H1 (cell line): ENCODE measurements around the gene BTBD18. TPM values are rescaled to one million over a fixed set of nuclear protein-coding genes. Genes with fewer than 3 reads are reported as not detected.

Experiments used
- CTCF ChIA-PET: fragments of 300-600 bp; sonication (Branson Sonifier 250); formaldehyde crosslinking; loops from one replicate; lab custom pipeline; 2021; ENCODE audit not compliant: partially characterized antibody; lab: Charles Lee
- POLR2A ChIA-PET: fragments of 300-600 bp; sonication (Branson Sonifier 250); formaldehyde crosslinking; loops from one replicate; lab custom pipeline; 2021; ENCODE audit warnings: inconsistent platforms; ENCODE audit not compliant: partially characterized antibody; lab: Charles Lee
- DNase-seq, 2 experiments: peaks; one replicate each; pipeline versions ENCODE4 v3.0.0 to v3.0.0-alpha.2; 2010 to 2022; ENCODE audit warnings: low spot score in 2 of 2, low read depth in 1 of 2, mixed read lengths in 1 of 2
- FAIRE-seq: peaks from 2 replicates; lab custom pipeline; 2011; peaks lifted over from hg19 to GRCh38; lab: Jason Lieb, UNC
- H2AFZ ChIP-seq: 2 replicates; pipeline ENCODE4 v1.8.1; 2012; ENCODE audit warnings: low read length, inconsistent platforms
- H2AK5ac ChIP-seq: 2 replicates; pipeline ENCODE4 v1.6.1; 2013; ENCODE audit warnings: low read depth, low read length
- H2BK120ac ChIP-seq: replicated peaks from 2 replicates; pipeline ENCODE3; 2013; ENCODE audit warnings: low read depth, low read length, inconsistent platforms
- H2BK12ac ChIP-seq: 2 replicates; pipeline ENCODE4 v1.6.1; 2013; ENCODE audit warnings: low read depth, low read length
- H2BK15ac ChIP-seq: 2 replicates; pipeline ENCODE4 v1.6.1; 2013; ENCODE audit warnings: low read length
- H2BK20ac ChIP-seq: 2 replicates; pipeline ENCODE4 v1.6.1; 2013; ENCODE audit warnings: low read length
- H2BK5ac ChIP-seq: 2 replicates; pipeline ENCODE4 v1.6.1; 2013; ENCODE audit warnings: low read depth, low read length
- H3K14ac ChIP-seq: 2 replicates; pipeline ENCODE4 v1.6.1; 2013; ENCODE audit warnings: inconsistent platforms; ENCODE audit not compliant: insufficient read length
- H3K18ac ChIP-seq: 2 replicates; pipeline ENCODE4 v1.6.1; 2013; ENCODE audit warnings: low read length; ENCODE audit errors: extremely low read depth
- H3K23ac ChIP-seq: 2 replicates; pipeline ENCODE4 v1.6.1; 2013; ENCODE audit warnings: inconsistent platforms; ENCODE audit not compliant: insufficient read length
- H3K23me2 ChIP-seq: 2 replicates; pipeline ENCODE4 v1.6.1; 2013; ENCODE audit warnings: low read depth, low read length
- H3K27ac ChIP-seq: 2 replicates; pipeline ENCODE4 v1.6.1; 2011; ENCODE audit warnings: low read depth, low read length, inconsistent platforms
- H3K27me3 ChIP-seq, 4 experiments: replicated peaks in 1 of 4; 1 replicate in 1 of 4; 2 replicates in 3 of 4; pipeline versions ENCODE4 v1.6.1 to v1.8.1; 2011 to 2013; ENCODE audit warnings: low read length in 3 of 4, mild to moderate bottlenecking in 3 of 4, inconsistent platforms in 2 of 4, mixed read lengths in 2 of 4, moderate library complexity in 1 of 4; ENCODE audit not compliant: control insufficient read depth in 3 of 4, insufficient read depth in 3 of 4; ENCODE audit errors: extremely low read depth in 1 of 4
- H3K36me3 ChIP-seq, 4 experiments: 2 replicates each; pipeline versions ENCODE4 v1.6.1 to v1.8.1; 2011 to 2013; ENCODE audit warnings: mild to moderate bottlenecking in 4 of 4, low read length in 3 of 4, moderate library complexity in 2 of 4, control low read depth in 1 of 4, inconsistent platforms in 1 of 4; ENCODE audit not compliant: insufficient read depth in 4 of 4, control insufficient read depth in 2 of 4
- H3K4ac ChIP-seq: replicated peaks from 2 replicates; pipeline ENCODE3; 2013; ENCODE audit warnings: low read length, low read depth, mixed read lengths, inconsistent platforms; ENCODE audit not compliant: insufficient read length
- H3K4me1 ChIP-seq, 4 experiments: replicated peaks in 1 of 4; 1 replicate in 1 of 4; 2 replicates in 3 of 4; pipeline versions ENCODE4 v1.6.1 to v1.8.1; 2011 to 2013; ENCODE audit warnings: low read length in 3 of 4, inconsistent platforms in 2 of 4, mixed read lengths in 1 of 4; ENCODE audit not compliant: insufficient read depth in 4 of 4, control insufficient read depth in 3 of 4
- H3K4me2 ChIP-seq, 2 experiments: 2 replicates each; pipeline versions ENCODE4 v1.6.1 to v1.8.1; 2011 to 2013; ENCODE audit warnings: low read depth in 2 of 2, low read length in 2 of 2, control low read depth in 1 of 2, inconsistent platforms in 1 of 2, mild to moderate bottlenecking in 1 of 2; ENCODE audit not compliant: insufficient read depth in 1 of 2
- H3K4me3 ChIP-seq, 4 experiments: fragments of 200-600, 300-600 bp in 1 of 4; sonication (generic), shearing (Covaris generic), sonication (Bioruptor Twin) in 1 of 4; 2 replicates each; pipeline versions ENCODE4 v1.5.1 to v1.8.1; 2011 to 2016; ENCODE audit warnings: low read length in 4 of 4, low read depth in 3 of 4, control low read depth in 2 of 4, inconsistent platforms in 2 of 4, mild to moderate bottlenecking in 2 of 4, mixed read lengths in 1 of 4, moderate library complexity in 1 of 4; ENCODE audit not compliant: insufficient read depth in 2 of 4; ENCODE audit errors: extremely low read depth in 1 of 4
- H3K56ac ChIP-seq: replicated peaks from 2 replicates; pipeline ENCODE3; 2013; ENCODE audit warnings: low read depth, mild to moderate bottlenecking, mixed read lengths, low read length, inconsistent platforms; ENCODE audit not compliant: insufficient read length
- H3K79me1 ChIP-seq: 2 replicates; pipeline ENCODE4 v1.6.1; 2013; ENCODE audit warnings: low read depth, low read length, control low read depth
- H3K79me2 ChIP-seq, 2 experiments: 2 replicates each; pipeline versions ENCODE4 v1.6.1 to v1.8.1; 2012 to 2013; ENCODE audit warnings: low read length in 2 of 2, mild to moderate bottlenecking in 2 of 2, inconsistent platforms in 1 of 2; ENCODE audit not compliant: insufficient read depth in 2 of 2, control insufficient read depth in 1 of 2
- H3K9ac ChIP-seq, 4 experiments: replicated peaks in 1 of 4; 1 replicate in 1 of 4; 2 replicates in 3 of 4; pipeline versions ENCODE4 v1.6.1 to v1.8.1; 2011 to 2013; ENCODE audit warnings: low read depth in 3 of 4, low read length in 3 of 4, control low read depth in 2 of 4, mild to moderate bottlenecking in 2 of 4, moderate library complexity in 2 of 4, inconsistent platforms in 1 of 4; ENCODE audit errors: extremely low read depth in 1 of 4
- H3K9me3 ChIP-seq, 2 experiments: 2 replicates each; pipeline versions ENCODE4 v1.6.1 to v1.8.1; 2012 to 2013; ENCODE audit warnings: mild to moderate bottlenecking in 2 of 2, moderate library complexity in 2 of 2, control low read depth in 1 of 2, inconsistent platforms in 1 of 2, low read depth in 1 of 2, low read length in 1 of 2, mixed read lengths in 1 of 2; ENCODE audit not compliant: insufficient read depth in 2 of 2
- H4K20me1 ChIP-seq, 2 experiments: replicated peaks in 1 of 2; 2 replicates each; pipeline versions ENCODE3 to v1.8.1; 2011 to 2013; ENCODE audit warnings: inconsistent platforms in 2 of 2, low read length in 2 of 2, mild to moderate bottlenecking in 1 of 2; ENCODE audit not compliant: insufficient read depth in 2 of 2, control insufficient read depth in 1 of 2
- H4K5ac ChIP-seq: 2 replicates; pipeline ENCODE4 v1.6.1; 2013; ENCODE audit warnings: low read length, low read depth, mixed read lengths, inconsistent platforms; ENCODE audit not compliant: insufficient read length
- H4K8ac ChIP-seq: 2 replicates; pipeline ENCODE4 v1.8.0; 2013; ENCODE audit warnings: mild to moderate bottlenecking, moderate library complexity, low read length, inconsistent platforms; ENCODE audit not compliant: insufficient read depth; ENCODE audit errors: extremely low read depth
- H4K91ac ChIP-seq: replicated peaks from 2 replicates; pipeline ENCODE3; 2013; ENCODE audit warnings: low read length, mixed read lengths, inconsistent platforms; ENCODE audit not compliant: insufficient read length
- BACH1 ChIP-seq: IDR thresholded peaks from 2 replicates; pipeline ENCODE4 v1.6.1; 2012; ENCODE audit warnings: low read length, improper control_type of control experiment
- CTBP2 ChIP-seq: IDR thresholded peaks from 2 replicates; pipeline ENCODE4 v1.7.0; 2011; ENCODE audit warnings: borderline replicate concordance, mild to moderate bottlenecking, moderate library complexity, mixed read lengths, low read length; ENCODE audit not compliant: insufficient read depth, insufficient read length
- CTCF ChIP-seq, 3 experiments: IDR thresholded peaks; 1 replicate in 2 of 3; 2 replicates in 1 of 3; pipeline versions ENCODE4 v1.5.1 to v1.6.1; 2011; ENCODE audit warnings: low read length in 3 of 3, mild to moderate bottlenecking in 3 of 3, inconsistent platforms in 2 of 3, low read depth in 1 of 3, moderate library complexity in 1 of 3; ENCODE audit not compliant: insufficient read depth in 1 of 3; ENCODE audit errors: control extremely low read depth in 1 of 3
- JUND ChIP-seq: IDR thresholded peaks from 2 replicates; pipeline ENCODE4 v1.6.1; 2011; ENCODE audit warnings: mild to moderate bottlenecking, improper control_type of control experiment, low read length
- NANOG ChIP-seq: IDR thresholded peaks from 2 replicates; pipeline ENCODE4 v1.6.1; 2011; ENCODE audit warnings: low read length, low read depth, mild to moderate bottlenecking, inconsistent platforms; ENCODE audit not compliant: insufficient read depth, poor library complexity, severe bottlenecking
- POLR2A ChIP-seq, 2 experiments: IDR thresholded peaks; 1 replicate in 1 of 2; 2 replicates in 1 of 2; pipeline ENCODE4 v1.6.1; 2011; ENCODE audit warnings: low read depth in 2 of 2, low read length in 2 of 2, mild to moderate bottlenecking in 2 of 2; ENCODE audit errors: control extremely low read depth in 1 of 2
- SIN3A ChIP-seq, 2 experiments: IDR thresholded peaks in 1 of 2; conservative IDR thresholded peaks in 1 of 2; 2 replicates each; pipeline ENCODE4 v1.6.1; 2011 to 2012; ENCODE audit warnings: low read length in 2 of 2, improper control_type of control experiment in 1 of 2, low read depth in 1 of 2, mild to moderate bottlenecking in 1 of 2
- SP2 ChIP-seq: IDR thresholded peaks from 2 replicates; pipeline ENCODE4 v1.6.1; 2012; ENCODE audit warnings: mild to moderate bottlenecking, low read length, inconsistent platforms
- WGBS, 2 experiments: shearing (Covaris generic) in 1 of 2; methylation state at CpG; one replicate each; pipeline versions ENCODE4 v1.1.6 to v1.1.7; 2013 to 2015; ENCODE audit warnings: low lambda C conversion rate in 2 of 2, mixed read lengths in 2 of 2, inconsistent platforms in 1 of 2, low coverage in 1 of 2, missing lambda C conversion rate in 1 of 2; ENCODE audit not compliant: insufficient replicate concordance in 2 of 2, insufficient coverage in 1 of 2, insufficient read length in 1 of 2; ENCODE audit errors: extremely low coverage in 1 of 2, missing lambda C conversion rate in 1 of 2; 5-methylcytosine and 5-hydroxymethylcytosine counted together
- polyA plus RNA-seq, 7 experiments: library from polyadenylated mRNA; depleted of rRNA in 3 of 7; stranded (reverse) in 5 of 7; unstranded in 2 of 7; fragments of >200 nt in 5 of 7; fragments of 200-250 nt in 2 of 7; gene quantifications; 1 replicate in 5 of 7; 2 replicates in 1 of 7; 4 replicates in 1 of 7; pipeline versions ENCODE4 v1.2.1 to v1.2.3, GENCODE V29; 2011 to 2013; ENCODE audit warnings: missing spikeins in 2 of 7, mixed read lengths in 2 of 7
- total RNA-seq: library from RNA; stranded (reverse); fragmentation: NEBNext Ultra II Directional; extraction: Animal tissue kit (Norgen Biotek cat#: 25700); gene quantifications from 2 replicates; pipeline ENCODE4 v1.2.1, GENCODE V29; 2021

Gene BTBD18
- total and polyA plus RNA-seq, 2 of the 8 experiments (the other 6 are each of a cell fraction or from before 2014, with no cell fraction given), result 0.03 TPM; not detected in 1

DNA sequence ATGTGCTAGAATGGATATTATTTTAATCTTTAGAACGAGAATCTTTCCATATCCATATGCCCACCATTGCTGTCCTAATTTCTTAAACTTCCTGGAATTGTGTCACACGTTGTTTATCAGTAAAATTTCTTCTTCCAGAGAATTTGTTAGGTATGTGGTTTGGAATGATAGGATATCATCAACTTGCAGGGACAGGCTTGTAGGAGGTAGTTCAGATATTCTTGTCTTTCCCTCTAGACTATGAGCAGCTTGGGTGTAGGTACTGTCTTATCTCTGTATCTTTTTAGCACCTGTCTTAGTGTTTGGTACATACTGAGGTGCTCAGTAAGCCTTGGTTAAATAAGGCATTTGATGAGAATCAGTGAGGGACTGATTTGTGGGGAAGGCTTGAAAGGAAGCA lies 13.4 kb upstream of the BTBD18 start:
- H4K5ac ChIP-seq, result no peak overlapping the region
- DNase-seq (no peak), FAIRE-seq (no peak)
- no peak overlapping the region for H3K18ac ChIP-seq
- H2BK5ac ChIP-seq, result no peak overlapping the region
- H2AFZ ChIP-seq, result no peak overlapping the region
- no peak overlapping the region for H4K8ac ChIP-seq
- no peaks in the 10 kb centered on the region for H3K36me3 ChIP-seq
- no peak overlapping the region; a peak in 1 of 7 replicates for H3K9ac ChIP-seq
- H3K56ac ChIP-seq, result no peak overlapping the region
- H3K4me2 ChIP-seq, result peak overlapping the region; percentile 68 to 78; a peak in 3 of 4 replicates
- peak overlapping the region in 1 of 4 experiments; percentile 97; a peak in 3 of 8 replicates for H3K4me3 ChIP-seq
- ChIA-PET POLR2A (interaction anchor here (0.6 to 14.5 kb wide), 6 partner anchors 13 to 35 kb away, joined by 3 to 329 read pairs (median 12); partner anchors contain the start of genes BTBD18 and SELENOH), CTCF (interaction anchor here (0.6 to 10.0 kb wide), 9 partner anchors 13 to 770 kb away, joined by 3 to 119 read pairs (median 5); partner anchors contain the start of gene BTBD18)
- H3K23ac ChIP-seq, result no peak overlapping the region
- 90% methylated on average over 2 of the region's 2 CpGs; no CpG with 5 or more reads in 1 of the 2 experiments for WGBS, 2 experiments
- no peak overlapping the region for H2BK12ac ChIP-seq
- H3K9me3 ChIP-seq, result no peaks in the 10 kb centered on the region
- no peaks in the 10 kb centered on the region for H3K27me3 ChIP-seq
- no peak overlapping the region for H2AK5ac ChIP-seq
- TF ChIP-seq BACH1, result no peak
- TF ChIP-seq SP2, result no peak
- TF ChIP-seq POLR2A (IDR thresholded peaks at IDR 0.05; ENCODE audit: control extremely low read depth in 1 of 2, low read depth in 2 of 2, low read length in 2 of 2), result no peak
- no peak for TF ChIP-seq JUND
- no peak for TF ChIP-seq CTBP2
- no peak for TF ChIP-seq NANOG
- TF ChIP-seq CTCF (IDR thresholded peaks at IDR 0.05; ENCODE audit: control extremely low read depth in 1 of 3, insufficient read depth in 1 of 3, low read depth in 1 of 3, low read length in 3 of 3), result no peak
- no peak for TF ChIP-seq SIN3A (conservative IDR thresholded peaks at IDR 0.05 in 1 of 2, IDR thresholded peaks at IDR 0.05 in 1 of 2; ENCODE audit: low read depth in 1 of 2, low read length in 2 of 2)
- no peak overlapping the region for H2BK15ac ChIP-seq
- peaks cover 4% of the 10 kb centered on the region; the same call in 1 of the 2 replicates for H3K23me2 ChIP-seq
- no peak overlapping the region for H3K27ac ChIP-seq
- H2BK120ac ChIP-seq, result no peak overlapping the region
- H3K4me1 ChIP-seq, result peaks cover 0 to 10% (median 2%) of the 10 kb centered on the region in 4 experiments; a peak in 1 of 7 replicates
- no peak overlapping the region for H4K91ac ChIP-seq
- H3K4ac ChIP-seq, result no peak overlapping the region
- H3K79me1 ChIP-seq, result peaks cover 7% of the 10 kb centered on the region; the same call in 1 of the 2 replicates
- H4K20me1 ChIP-seq, result peaks cover 5% of the 10 kb centered on the region in 2 experiments
- no peak overlapping the region for H2BK20ac ChIP-seq
- H3K79me2 ChIP-seq, result peaks cover 48 to 81% of the 10 kb centered on the region in 2 experiments
- no peak overlapping the region for H3K14ac ChIP-seq
